GM13976 (cell line): ENCODE results near the gene IL1RAP.

ENCODE experiments used
- DNase-seq: peaks from one replicate; pipeline ENCODE4 v3.0.0; 2012; ENCODE audit warnings: low spot score
- in situ Hi-C: fragments of 300-500 bp; cut with MboI; formaldehyde crosslinking; loops from one replicate; pipeline ENCODE4 v1.12.0; 2022; ENCODE audit warnings: low sequenced_read_pairs, mixed read lengths, inconsistent platforms; ENCODE audit not compliant: unreplicated experiment
- TF ChIP-seq, protein P1 (sequence below): IDR thresholded peaks from 2 replicates; pipeline ENCODE4 v1.5.1; 2012; ENCODE audit warnings: borderline replicate concordance, mild to moderate bottlenecking; ENCODE audit not compliant: insufficient read depth; ENCODE audit errors: extremely low read depth, missing control alignments, control extremely low read depth

IL1RAP gene

DNA sequence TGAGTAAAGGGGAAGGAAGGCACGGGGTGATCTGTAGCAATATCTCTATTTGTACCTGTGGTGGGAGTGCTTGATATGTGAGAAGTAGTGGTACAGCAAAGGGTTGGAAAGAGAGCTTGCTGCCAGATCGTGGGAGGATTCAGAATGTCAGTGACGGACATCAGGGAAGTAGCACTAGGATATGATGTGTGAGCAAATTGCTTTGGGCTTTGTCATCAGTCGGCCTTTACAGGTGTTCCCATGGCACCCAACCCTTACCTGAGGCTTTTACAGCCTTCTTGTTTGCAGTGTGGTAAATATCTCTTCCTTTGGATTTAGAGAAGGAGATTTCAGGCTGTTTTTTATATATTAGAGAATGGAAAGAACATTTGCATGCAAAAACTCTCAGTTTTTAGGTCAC lies 29.8 kb downstream of the IL1RAP start:
- in situ Hi-C loops = no loop called here
- DNase-seq = no peak
- TF ChIP-seq, protein P1, sequence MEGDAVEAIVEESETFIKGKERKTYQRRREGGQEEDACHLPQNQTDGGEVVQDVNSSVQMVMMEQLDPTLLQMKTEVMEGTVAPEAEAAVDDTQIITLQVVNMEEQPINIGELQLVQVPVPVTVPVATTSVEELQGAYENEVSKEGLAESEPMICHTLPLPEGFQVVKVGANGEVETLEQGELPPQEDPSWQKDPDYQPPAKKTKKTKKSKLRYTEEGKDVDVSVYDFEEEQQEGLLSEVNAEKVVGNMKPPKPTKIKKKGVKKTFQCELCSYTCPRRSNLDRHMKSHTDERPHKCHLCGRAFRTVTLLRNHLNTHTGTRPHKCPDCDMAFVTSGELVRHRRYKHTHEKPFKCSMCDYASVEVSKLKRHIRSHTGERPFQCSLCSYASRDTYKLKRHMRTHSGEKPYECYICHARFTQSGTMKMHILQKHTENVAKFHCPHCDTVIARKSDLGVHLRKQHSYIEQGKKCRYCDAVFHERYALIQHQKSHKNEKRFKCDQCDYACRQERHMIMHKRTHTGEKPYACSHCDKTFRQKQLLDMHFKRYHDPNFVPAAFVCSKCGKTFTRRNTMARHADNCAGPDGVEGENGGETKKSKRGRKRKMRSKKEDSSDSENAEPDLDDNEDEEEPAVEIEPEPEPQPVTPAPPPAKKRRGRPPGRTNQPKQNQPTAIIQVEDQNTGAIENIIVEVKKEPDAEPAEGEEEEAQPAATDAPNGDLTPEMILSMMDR = no peak

DNA sequence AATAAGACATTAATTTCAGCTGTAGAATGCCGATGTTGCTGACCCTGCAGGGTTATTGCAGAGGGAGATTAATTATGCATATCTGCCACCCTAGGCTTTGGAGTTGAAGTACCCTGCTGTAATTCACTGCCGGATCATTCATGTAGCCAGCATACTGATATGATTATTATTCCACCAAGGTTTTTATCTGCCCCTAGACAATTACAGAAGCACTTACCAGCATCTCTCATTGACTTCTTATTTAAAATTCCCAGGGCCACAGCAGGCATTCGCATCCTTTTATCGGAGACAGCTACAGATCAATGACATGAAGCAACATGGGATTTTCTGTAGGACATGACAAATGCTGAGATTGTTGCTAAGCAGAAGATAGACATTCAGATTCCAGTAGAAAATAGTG lies 31.3 kb downstream of the IL1RAP start:
- no peak for DNase-seq
- in situ Hi-C loops = no loop called here
- TF ChIP-seq, protein P1 = no peak

DNA sequence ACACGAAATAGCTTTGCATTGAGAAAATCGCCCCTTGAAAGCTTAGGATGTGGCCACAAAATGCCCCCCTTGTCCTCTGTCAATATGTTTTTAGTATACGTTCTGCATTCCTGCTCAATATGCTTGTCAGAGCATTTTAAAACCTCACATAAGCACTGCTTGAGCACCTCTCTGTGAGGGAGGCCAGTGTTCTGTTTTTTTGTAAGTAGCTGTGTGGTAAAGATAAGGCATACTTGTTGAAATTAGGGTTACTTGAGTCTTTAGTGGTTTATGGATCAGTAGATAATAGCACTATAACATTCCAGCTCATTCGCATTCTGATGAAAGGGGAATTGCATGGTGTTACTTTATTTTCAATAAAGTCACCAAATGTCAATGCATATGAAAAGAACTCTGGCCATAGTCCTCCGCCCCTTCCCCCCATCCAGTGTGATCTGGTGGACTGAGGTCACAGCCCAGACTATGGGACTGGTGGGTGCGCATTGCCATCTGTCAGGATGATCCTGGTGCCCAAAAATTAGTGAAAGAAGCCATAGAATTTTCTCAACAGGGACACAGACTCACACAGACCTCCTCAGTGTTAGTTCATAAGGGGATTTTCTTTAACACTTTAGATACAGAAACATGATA lies 33.1 kb downstream of the IL1RAP start:
- no peak for DNase-seq
- in situ Hi-C loops = no loop called here
- TF ChIP-seq, protein P1 = no peak

DNA sequence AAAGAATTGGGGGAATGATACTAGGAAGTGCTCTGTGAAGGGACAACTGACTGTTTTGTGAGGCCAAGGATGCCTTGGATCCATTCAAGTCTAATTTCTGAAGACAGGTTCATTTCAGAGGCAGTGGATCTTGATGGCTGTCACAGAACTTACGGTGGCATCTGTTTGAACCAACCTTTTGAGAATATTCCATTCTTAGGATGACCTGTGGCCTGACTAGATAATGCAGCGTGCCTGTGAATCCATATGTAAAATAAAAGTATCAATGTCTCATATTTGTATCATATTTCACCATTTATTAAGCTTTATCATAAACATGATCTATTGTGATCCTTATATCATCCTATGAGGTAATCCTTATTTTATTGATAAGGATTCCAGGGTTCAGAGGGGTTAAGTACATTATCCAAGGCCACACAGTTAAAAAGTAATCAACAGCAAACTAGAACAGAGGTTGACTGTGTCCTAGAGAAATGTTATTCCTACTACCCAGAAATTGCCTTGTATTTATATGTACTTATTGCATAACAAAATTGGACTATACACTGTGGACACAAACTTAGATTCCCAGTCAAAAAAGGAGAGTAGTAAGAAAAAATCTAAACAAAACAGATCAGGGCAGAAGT lies 34.3 kb downstream of the IL1RAP start:
- in situ Hi-C loops = no loop called here
- TF ChIP-seq, protein P1 = no peak
- no peak for DNase-seq

DNA sequence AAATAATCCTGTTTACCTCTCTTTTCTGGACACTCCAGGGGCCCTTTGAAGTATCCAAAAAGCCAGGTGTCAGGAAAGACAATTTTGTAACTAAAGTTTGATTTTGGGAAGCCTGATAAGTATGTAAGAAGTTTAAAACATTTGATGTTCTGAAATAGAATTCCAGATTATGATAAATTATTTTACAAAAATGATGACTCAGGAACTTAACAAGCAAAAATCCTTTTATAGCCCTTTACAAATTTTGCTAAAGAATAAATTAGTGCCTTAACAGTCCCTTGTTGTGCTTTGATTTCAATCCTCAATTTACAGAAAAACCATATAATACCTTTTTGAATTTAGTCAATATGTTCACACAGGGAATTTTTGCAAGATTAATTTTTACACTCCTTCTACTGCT lies 38.1 kb downstream of the IL1RAP start:
- in situ Hi-C loops = no loop called here
- TF ChIP-seq, protein P1 = no peak
- no peak for DNase-seq

DNA sequence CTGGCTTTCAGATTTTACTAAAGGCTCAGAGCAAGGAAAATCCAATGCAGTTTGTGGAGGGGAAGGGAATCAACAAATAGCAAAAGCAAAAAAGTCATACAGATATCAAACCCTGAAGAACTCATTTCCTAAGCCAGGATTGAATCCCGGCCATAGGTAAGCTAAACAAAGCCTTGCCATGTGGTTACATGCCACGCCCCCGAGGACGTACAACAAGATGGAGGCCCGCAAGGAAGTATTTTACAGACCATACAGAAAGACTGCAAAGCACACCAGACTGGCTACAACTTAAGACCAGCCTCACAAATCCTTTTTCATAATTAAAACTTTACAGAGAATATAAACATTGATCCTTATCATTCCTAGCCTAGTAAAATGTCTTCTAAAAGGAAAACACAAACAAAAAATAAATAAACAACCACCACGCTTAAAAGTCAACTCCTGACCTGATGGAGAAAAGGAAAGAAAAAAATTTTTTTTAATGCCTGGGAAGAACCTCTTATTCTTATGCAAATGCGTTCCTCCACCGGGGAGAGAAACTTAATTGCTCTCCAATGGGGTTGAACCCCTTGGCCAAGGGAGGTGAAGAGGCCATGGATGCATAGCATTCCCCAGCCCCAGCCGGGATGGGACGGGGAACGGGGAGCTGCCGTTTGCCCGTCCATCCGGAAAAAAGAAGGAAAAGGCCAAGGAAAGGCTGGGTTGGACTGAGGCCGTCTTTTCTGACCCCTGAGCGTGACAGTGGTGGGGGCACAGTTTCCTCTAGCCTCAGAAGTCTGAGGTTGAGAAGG lies 39.3 kb downstream of the IL1RAP start:
- in situ Hi-C loops = no loop called here
- TF ChIP-seq, protein P1 = no peak
- DNase-seq = no peak
